GM12878 (cell line): Measurements from ENCODE around the gene SUZ12.

Experiments used
- CHD2 ChIP-seq: IDR thresholded peaks from 2 replicates; pipeline ENCODE4 v1.6.1; 2011; ENCODE audit warnings: low read depth, low read length, improper control_type of control experiment, borderline replicate concordance
- EED ChIP-seq: sonication (generic); IDR thresholded peaks from 2 replicates; pipeline ENCODE4 v1.6.1; 2016; ENCODE audit warnings: antibody characterized with exemption, low read depth
- ETV6 ChIP-seq, 2 experiments: fragments of 450-650 bp in 1 of 2; IDR thresholded peaks in 1 of 2; conservative IDR thresholded peaks in 1 of 2; 2 replicates each; pipeline ENCODE4 v1.6.1; 2014; ENCODE audit warnings: antibody characterized with exemption in 1 of 2, borderline replicate concordance in 1 of 2, low read depth in 1 of 2, mild to moderate bottlenecking in 1 of 2, moderate library complexity in 1 of 2
- EZH2 ChIP-seq: IDR thresholded peaks from 2 replicates; pipeline ENCODE4 v1.6.1; 2012; ENCODE audit warnings: low read depth, mild to moderate bottlenecking, control low read depth, inconsistent platforms, low read length, borderline replicate concordance; ENCODE audit not compliant: control insufficient read depth
- POLR2A ChIP-seq: IDR thresholded peaks from 2 replicates; pipeline ENCODE4 v1.6.1; 2011; ENCODE audit warnings: low read depth, mild to moderate bottlenecking, low read length
- RAD21 ChIP-seq: IDR thresholded peaks from 2 replicates; pipeline ENCODE4 v1.6.1; 2011; ENCODE audit warnings: mild to moderate bottlenecking, low read depth, low read length, moderate library complexity; ENCODE audit not compliant: insufficient read depth
- REST ChIP-seq: IDR thresholded peaks from 2 replicates; pipeline ENCODE4 v1.6.1; 2012; ENCODE audit warnings: mild to moderate bottlenecking, low read depth, low read length
- STAT1 ChIP-seq: fragments of 450-650 bp; conservative IDR thresholded peaks from 2 replicates; pipeline ENCODE4 v1.6.1; 2014; ENCODE audit warnings: antibody characterized with exemption, mild to moderate bottlenecking
- YBX1 ChIP-seq: fragments of 450-650 bp; IDR thresholded peaks from 2 replicates; pipeline ENCODE4 v1.6.1; 2016; ENCODE audit warnings: antibody characterized with exemption
- TF ChIP-seq, protein P1 (sequence below): fragments of 450-650 bp; IDR thresholded peaks from 2 replicates; pipeline ENCODE4 v1.6.1; 2017; ENCODE audit warnings: mild to moderate bottlenecking, moderate library complexity
- TF ChIP-seq, protein P2 (sequence below): fragments of 450-650 bp; formaldehyde crosslinking; IDR thresholded peaks from 2 replicates; pipeline ENCODE4 v1.5.0; 2022; ENCODE audit warnings: mild to moderate bottlenecking, missing genetic modification characterization
- TF ChIP-seq, protein P3 (sequence below): IDR thresholded peaks from 2 replicates; pipeline ENCODE4 v1.6.1; 2012; ENCODE audit warnings: low read length, inconsistent platforms
- TF ChIP-seq, protein P4 (sequence below), 3 experiments: IDR thresholded peaks in 2 of 3; conservative IDR thresholded peaks in 1 of 3; 2 replicates each; pipeline ENCODE4 v1.5.1; 2011; ENCODE audit warnings: low read depth in 3 of 3, low read length in 3 of 3, mild to moderate bottlenecking in 3 of 3, control low read depth in 2 of 3, moderate library complexity in 2 of 3, inconsistent platforms in 1 of 3, mixed read lengths in 1 of 3; ENCODE audit not compliant: control insufficient read depth in 2 of 3, insufficient read depth in 1 of 3; ENCODE audit errors: extremely low read depth in 1 of 3

- TF ChIP-seq CHD2 = no peak
- TF ChIP-seq, protein P1, sequence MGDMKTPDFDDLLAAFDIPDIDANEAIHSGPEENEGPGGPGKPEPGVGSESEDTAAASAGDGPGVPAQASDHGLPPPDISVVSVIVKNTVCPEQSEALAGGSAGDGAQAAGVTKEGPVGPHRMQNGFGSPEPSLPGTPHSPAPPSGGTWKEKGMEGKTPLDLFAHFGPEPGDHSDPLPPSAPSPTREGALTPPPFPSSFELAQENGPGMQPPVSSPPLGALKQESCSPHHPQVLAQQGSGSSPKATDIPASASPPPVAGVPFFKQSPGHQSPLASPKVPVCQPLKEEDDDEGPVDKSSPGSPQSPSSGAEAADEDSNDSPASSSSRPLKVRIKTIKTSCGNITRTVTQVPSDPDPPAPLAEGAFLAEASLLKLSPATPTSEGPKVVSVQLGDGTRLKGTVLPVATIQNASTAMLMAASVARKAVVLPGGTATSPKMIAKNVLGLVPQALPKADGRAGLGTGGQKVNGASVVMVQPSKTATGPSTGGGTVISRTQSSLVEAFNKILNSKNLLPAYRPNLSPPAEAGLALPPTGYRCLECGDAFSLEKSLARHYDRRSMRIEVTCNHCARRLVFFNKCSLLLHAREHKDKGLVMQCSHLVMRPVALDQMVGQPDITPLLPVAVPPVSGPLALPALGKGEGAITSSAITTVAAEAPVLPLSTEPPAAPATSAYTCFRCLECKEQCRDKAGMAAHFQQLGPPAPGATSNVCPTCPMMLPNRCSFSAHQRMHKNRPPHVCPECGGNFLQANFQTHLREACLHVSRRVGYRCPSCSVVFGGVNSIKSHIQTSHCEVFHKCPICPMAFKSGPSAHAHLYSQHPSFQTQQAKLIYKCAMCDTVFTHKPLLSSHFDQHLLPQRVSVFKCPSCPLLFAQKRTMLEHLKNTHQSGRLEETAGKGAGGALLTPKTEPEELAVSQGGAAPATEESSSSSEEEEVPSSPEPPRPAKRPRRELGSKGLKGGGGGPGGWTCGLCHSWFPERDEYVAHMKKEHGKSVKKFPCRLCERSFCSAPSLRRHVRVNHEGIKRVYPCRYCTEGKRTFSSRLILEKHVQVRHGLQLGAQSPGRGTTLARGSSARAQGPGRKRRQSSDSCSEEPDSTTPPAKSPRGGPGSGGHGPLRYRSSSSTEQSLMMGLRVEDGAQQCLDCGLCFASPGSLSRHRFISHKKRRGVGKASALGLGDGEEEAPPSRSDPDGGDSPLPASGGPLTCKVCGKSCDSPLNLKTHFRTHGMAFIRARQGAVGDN = no peak
- TF ChIP-seq, protein P2, sequence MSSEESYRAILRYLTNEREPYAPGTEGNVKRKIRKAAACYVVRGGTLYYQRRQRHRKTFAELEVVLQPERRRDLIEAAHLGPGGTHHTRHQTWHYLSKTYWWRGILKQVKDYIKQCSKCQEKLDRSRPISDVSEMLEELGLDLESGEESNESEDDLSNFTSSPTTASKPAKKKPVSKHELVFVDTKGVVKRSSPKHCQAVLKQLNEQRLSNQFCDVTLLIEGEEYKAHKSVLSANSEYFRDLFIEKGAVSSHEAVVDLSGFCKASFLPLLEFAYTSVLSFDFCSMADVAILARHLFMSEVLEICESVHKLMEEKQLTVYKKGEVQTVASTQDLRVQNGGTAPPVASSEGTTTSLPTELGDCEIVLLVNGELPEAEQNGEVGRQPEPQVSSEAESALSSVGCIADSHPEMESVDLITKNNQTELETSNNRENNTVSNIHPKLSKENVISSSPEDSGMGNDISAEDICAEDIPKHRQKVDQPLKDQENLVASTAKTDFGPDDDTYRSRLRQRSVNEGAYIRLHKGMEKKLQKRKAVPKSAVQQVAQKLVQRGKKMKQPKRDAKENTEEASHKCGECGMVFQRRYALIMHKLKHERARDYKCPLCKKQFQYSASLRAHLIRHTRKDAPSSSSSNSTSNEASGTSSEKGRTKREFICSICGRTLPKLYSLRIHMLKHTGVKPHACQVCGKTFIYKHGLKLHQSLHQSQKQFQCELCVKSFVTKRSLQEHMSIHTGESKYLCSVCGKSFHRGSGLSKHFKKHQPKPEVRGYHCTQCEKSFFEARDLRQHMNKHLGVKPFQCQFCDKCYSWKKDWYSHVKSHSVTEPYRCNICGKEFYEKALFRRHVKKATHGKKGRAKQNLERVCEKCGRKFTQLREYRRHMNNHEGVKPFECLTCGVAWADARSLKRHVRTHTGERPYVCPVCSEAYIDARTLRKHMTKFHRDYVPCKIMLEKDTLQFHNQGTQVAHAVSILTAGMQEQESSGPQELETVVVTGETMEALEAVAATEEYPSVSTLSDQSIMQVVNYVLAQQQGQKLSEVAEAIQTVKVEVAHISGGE (CRISPR knock-in tag) = no peak
- no peak for TF ChIP-seq RAD21
- TF ChIP-seq ETV6 (conservative IDR thresholded peaks at IDR 0.05 in 1 of 2, IDR thresholded peaks at IDR 0.05 in 1 of 2; ENCODE audit: borderline replicate concordance in 1 of 2, low read depth in 1 of 2) = no peak
- TF ChIP-seq, protein P3, sequence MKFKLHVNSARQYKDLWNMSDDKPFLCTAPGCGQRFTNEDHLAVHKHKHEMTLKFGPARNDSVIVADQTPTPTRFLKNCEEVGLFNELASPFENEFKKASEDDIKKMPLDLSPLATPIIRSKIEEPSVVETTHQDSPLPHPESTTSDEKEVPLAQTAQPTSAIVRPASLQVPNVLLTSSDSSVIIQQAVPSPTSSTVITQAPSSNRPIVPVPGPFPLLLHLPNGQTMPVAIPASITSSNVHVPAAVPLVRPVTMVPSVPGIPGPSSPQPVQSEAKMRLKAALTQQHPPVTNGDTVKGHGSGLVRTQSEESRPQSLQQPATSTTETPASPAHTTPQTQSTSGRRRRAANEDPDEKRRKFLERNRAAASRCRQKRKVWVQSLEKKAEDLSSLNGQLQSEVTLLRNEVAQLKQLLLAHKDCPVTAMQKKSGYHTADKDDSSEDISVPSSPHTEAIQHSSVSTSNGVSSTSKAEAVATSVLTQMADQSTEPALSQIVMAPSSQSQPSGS = no peak
- TF ChIP-seq EED = no peak
- no peak for TF ChIP-seq YBX1
- no peak for TF ChIP-seq EZH2
- TF ChIP-seq POLR2A = no peak
- no peak for TF ChIP-seq REST
- TF ChIP-seq, protein P4, sequence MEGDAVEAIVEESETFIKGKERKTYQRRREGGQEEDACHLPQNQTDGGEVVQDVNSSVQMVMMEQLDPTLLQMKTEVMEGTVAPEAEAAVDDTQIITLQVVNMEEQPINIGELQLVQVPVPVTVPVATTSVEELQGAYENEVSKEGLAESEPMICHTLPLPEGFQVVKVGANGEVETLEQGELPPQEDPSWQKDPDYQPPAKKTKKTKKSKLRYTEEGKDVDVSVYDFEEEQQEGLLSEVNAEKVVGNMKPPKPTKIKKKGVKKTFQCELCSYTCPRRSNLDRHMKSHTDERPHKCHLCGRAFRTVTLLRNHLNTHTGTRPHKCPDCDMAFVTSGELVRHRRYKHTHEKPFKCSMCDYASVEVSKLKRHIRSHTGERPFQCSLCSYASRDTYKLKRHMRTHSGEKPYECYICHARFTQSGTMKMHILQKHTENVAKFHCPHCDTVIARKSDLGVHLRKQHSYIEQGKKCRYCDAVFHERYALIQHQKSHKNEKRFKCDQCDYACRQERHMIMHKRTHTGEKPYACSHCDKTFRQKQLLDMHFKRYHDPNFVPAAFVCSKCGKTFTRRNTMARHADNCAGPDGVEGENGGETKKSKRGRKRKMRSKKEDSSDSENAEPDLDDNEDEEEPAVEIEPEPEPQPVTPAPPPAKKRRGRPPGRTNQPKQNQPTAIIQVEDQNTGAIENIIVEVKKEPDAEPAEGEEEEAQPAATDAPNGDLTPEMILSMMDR (IDR thresholded peaks at IDR 0.05 in 2 of 3, conservative IDR thresholded peaks at IDR 0.05 in 1 of 3; ENCODE audit: control insufficient read depth in 2 of 3, extremely low read depth in 1 of 3, insufficient read depth in 1 of 3, low read depth in 3 of 3, low read length in 3 of 3) = no peak
- TF ChIP-seq STAT1 = no peak
Observed at GRCh38 chr17:32007463-32008298, 70.9 kb downstream of the SUZ12 start.
